HG03196 (cell line): ENCODE measurements around the gene POU4F2.

Experiments used
- ATAC-seq: cut with Tn5 transposase; IDR thresholded peaks from one replicate; pipeline ENCODE4 v1.9.1; 2021; ENCODE audit not compliant: unreplicated experiment

The POU4F2 gene, protein sequence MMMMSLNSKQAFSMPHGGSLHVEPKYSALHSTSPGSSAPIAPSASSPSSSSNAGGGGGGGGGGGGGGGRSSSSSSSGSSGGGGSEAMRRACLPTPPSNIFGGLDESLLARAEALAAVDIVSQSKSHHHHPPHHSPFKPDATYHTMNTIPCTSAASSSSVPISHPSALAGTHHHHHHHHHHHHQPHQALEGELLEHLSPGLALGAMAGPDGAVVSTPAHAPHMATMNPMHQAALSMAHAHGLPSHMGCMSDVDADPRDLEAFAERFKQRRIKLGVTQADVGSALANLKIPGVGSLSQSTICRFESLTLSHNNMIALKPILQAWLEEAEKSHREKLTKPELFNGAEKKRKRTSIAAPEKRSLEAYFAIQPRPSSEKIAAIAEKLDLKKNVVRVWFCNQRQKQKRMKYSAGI

DNA sequence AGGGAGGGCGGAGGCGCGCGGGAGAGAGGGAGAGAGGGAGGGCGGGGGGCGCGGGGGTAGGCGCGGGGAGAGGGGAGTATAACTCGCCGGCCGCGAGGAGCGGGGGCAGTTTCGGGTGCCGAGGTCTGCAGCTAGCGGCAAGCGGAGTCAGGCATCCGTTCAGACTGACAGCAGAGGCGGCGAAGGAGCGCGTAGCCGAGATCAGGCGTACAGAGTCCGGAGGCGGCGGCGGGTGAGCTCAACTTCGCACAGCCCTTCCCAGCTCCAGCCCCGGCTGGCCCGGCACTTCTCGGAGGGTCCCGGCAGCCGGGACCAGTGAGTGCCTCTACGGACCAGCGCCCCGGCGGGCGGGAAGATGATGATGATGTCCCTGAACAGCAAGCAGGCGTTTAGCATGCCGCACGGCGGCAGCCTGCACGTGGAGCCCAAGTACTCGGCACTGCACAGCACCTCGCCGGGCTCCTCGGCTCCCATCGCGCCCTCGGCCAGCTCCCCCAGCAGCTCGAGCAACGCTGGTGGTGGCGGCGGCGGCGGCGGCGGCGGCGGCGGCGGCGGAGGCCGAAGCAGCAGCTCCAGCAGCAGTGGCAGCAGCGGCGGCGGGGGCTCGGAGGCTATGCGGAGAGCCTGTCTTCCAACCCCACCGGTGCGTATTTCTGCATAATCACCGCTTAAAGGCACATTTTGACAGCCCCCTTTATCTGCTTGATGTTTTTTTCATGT is at the start of gene POU4F2:
TSS of gene POU4F2 (plus strand) at position 108 of the 720 bp plus-strand sequence. CDS start at position 356, 248 bp downstream.
- ATAC-seq = no peak

DNA sequence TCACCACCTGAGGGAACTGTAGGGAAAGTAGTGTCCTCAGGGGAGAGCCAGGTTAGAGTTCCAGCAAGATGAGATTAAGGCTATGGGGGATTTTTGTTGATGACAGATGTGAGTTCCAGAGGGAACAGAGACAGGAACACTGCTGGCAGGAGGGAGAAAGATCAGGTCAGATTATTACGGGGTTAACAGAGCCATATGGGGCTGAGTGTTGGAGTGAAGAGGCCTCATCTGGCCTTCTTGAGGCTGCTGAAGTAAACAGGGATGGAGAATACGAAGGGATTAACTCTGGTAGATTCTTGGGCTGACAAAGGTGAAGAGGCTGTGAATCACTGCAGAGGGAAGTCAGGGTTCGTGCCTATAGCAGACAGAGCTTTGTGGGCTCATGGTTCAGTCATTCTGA is 47.9 kb upstream of the POU4F2 start:
- ATAC-seq = no peak

- ATAC-seq = no peak
Measured at GRCh38 chr4:146592019-146592418, 46.7 kb upstream of the POU4F2 start.

DNA sequence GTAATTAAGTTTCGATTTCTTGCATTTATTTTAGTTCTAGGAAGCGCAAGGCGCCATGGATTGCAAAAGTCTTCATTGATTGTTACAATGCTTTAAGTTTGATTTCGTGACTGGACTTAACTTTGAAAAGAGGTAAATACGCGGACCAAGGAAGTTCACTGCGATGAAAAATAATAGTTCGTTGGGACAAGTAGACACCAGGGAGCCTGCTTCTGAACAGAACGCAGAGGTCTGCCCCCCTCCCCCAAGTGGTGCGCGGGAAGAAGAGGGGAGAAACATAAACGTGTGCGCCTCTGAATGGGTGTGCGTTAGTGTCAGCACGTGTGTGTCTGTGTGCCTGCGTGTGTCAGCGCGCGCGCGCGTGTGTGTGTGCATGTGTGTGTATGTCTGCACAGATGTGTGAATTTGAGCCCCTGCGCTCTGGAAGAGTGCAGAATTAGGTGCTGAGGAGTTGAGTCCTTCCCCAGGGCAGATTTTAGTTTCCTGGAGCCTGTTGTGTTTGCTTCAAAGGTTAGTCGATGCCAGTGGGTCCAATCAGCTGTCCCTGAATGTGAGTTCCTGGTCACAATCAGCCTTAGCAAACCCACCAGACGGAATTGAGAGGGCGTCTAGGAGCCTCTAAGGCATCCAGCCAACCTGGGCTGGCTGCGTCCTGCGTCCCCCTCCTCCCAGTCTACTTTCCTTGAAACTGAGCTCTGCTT is 5.8 kb upstream of the POU4F2 start:
- no peak for ATAC-seq

GRCh38 chr4:146633471-146633800 is 5.3 kb upstream of the POU4F2 start:
- ATAC-seq = no peak

DNA sequence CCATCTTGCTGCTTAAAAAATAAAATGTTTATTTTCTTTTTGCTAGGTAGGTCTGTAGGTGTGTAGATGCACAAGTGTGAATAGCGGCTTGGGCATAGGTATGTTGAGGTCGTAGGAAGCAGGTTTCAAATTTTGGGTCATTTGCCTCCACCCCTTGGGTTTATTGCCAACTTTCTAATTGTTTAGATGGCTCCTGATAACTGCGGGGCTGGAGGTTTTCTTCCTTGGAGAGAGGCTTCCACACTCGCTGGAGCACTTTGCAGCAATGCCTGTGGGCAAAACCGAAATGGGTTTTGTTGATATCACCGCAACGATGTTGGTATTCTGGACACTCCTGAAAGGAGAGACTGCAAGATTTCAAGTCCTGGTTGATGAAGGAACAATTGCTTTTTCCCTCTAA is 3.9 kb upstream of the POU4F2 start:
- no peak for ATAC-seq

- no peak for ATAC-seq
Measured at GRCh38 chr4:146637621-146638332, 916 bp upstream of the POU4F2 start.

DNA sequence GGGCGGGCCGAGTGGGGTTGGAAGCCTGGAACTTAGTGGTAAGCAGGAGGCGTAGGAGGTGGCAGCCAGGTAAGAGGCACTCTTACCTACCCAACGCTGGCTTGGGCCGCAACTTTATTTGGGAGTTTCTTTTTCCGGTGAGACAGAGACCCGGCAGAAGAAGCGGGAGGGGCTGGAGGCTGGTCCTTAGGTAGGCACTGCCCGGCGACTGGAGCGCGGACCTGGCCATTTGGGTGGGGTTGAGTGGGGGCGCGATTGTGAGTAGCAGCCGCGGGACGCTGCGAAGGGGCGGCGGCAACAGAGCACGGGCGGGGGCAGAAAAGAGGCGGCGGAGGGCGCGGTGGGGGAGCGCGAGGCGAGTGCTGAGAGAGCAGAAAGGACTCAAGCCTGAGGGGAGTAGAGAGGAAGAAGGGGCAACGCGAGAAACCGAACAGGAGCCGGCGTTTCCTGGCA is 334 bp upstream of the POU4F2 start:
- no peak for ATAC-seq

DNA sequence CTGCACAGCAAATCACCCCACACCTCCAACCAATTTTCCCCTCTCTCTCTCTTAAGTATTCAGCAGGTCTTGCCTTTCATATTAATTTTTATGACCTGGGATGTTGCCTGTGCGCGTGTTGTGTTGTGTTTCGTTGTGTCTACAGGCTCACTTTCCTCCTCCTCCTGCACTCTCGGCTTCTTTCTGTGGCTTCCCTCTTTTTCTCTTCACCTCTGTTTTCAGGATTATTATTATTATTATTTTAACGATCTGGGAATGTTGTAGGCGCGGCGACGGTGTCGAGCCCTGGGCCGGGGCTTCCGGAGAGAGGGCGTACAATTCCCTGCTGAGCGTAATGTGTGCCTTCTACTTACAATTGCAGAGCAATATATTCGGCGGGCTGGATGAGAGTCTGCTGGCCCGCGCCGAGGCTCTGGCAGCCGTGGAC is 826 bp downstream of the POU4F2 start:
- no peak for ATAC-seq

DNA sequence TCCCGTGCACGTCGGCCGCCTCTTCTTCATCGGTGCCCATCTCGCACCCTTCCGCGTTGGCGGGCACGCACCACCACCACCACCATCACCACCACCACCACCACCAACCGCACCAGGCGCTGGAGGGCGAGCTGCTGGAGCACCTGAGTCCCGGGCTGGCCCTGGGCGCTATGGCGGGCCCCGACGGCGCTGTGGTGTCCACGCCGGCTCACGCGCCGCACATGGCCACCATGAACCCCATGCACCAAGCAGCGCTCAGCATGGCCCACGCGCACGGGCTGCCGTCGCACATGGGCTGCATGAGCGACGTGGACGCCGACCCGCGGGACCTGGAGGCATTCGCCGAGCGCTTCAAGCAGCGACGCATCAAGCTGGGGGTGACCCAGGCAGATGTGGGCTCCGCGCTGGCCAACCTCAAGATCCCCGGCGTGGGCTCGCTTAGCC is 1.4 kb downstream of the POU4F2 start:
- no peak for ATAC-seq

DNA sequence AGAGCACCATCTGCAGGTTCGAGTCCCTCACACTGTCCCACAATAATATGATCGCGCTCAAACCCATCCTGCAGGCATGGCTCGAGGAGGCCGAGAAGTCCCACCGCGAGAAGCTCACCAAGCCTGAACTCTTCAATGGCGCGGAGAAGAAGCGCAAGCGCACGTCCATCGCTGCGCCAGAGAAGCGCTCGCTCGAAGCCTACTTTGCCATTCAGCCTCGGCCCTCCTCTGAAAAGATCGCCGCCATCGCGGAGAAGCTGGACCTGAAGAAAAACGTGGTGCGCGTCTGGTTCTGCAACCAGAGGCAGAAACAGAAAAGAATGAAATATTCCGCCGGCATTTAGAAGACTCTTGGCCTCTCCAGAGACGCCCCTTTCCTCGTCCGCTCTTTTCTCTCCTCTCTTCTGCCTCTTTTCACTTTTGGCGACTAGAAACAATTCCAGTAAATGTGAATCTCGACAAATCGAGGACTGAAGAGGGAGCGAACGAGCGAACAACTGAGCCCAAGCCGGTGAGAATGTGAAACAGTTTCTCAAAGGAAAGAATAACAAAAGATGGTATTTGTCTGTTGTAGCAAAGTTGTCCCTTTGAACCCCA is 1.9 kb downstream of the POU4F2 start:
- no peak for ATAC-seq

- ATAC-seq = no peak
Measured at GRCh38 chr4:146641762-146642161, 3.1 kb downstream of the POU4F2 start.

- no peak for ATAC-seq
Measured at GRCh38 chr4:146643812-146644401, 5.2 kb downstream of the POU4F2 start.

GRCh38 chr4:146645921-146646320 is 7.2 kb downstream of the POU4F2 start:
- ATAC-seq = no peak

DNA sequence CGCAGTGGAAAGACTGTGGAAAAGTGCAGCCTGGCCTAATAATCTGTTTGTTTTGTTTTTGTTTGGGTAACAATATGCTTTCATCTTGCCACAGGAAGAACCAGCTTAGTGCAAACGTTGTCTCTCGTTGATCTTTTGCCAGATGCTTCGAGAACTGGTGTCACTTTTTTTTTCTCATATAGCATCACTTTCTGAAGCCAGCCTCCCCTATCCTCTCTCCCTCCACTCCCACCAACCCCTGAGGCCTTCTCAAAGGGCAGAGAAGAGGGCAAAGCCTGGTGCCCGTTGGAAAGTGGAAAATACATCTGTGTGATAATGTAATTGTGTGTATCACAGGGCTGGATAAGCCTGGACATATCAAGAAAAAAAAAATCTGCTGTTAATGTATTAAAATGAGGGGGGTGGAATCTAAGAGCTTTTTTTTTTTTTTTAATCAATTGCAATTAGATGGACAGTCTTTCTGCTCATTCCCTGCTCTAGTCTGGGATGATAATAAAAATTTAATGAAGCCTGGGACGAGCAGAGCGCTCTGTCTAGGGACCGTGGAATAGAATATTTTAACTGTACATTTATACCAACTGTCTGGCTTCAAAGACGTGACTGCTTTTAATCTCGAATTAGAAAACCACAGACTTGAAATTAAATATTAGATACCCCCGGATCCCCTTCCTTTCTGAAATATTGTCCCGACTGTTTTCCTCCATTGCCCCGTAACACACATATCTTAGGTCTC is 8.1 kb downstream of the POU4F2 start:
- no peak for ATAC-seq

- ATAC-seq = no peak
Measured at GRCh38 chr4:146647615-146648460, 9.1 kb downstream of the POU4F2 start.

DNA sequence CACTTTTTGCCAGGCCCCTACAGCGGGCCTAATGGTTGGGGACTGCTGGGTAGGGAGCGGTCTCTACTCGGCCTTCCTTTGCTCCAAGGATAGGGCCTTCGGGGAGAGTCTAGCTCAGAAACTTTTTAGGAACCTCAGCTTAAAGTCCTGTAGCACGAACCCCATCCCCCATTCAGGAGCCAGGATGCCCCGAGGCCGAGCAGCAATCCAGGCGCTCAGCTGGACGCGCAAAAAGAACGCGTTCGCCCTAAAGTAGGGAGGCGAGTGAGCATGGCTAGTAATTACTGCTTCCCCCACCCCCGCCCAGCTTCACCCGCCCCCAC is 9.7 kb downstream of the POU4F2 start:
- ATAC-seq = no peak

- no peak for ATAC-seq
Measured at GRCh38 chr4:146649232-146649631, 10.5 kb downstream of the POU4F2 start.

DNA sequence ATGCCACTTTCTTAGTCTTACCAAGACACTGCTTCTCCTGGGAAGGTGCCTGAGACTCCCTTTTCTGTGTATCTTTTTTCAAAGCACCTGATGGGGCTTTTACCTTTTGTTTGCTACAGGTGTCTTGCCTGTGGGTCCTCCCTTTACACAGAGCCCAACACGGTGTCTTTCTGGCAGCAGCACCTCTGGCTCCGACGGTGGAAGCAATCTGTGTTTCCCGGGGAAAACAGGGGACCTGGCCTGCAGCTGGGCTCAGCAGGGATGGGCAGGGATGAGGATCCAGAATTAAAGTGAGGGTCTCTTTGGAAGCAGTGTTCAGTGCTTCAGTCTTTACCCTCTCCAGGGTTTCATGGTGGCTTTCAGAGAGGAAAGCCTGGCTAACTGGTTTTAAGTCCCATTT is 11.3 kb downstream of the POU4F2 start:
- no peak for ATAC-seq
